ENCODE results near the gene CCNI2. TPM values are rescaled to one million over a fixed set of nuclear protein-coding genes. Genes with fewer than 3 reads are reported as not detected.

CCNI2 gene
- total RNA-seq, 1 experiment from 2014 or later = 3.3 TPM

DNA sequence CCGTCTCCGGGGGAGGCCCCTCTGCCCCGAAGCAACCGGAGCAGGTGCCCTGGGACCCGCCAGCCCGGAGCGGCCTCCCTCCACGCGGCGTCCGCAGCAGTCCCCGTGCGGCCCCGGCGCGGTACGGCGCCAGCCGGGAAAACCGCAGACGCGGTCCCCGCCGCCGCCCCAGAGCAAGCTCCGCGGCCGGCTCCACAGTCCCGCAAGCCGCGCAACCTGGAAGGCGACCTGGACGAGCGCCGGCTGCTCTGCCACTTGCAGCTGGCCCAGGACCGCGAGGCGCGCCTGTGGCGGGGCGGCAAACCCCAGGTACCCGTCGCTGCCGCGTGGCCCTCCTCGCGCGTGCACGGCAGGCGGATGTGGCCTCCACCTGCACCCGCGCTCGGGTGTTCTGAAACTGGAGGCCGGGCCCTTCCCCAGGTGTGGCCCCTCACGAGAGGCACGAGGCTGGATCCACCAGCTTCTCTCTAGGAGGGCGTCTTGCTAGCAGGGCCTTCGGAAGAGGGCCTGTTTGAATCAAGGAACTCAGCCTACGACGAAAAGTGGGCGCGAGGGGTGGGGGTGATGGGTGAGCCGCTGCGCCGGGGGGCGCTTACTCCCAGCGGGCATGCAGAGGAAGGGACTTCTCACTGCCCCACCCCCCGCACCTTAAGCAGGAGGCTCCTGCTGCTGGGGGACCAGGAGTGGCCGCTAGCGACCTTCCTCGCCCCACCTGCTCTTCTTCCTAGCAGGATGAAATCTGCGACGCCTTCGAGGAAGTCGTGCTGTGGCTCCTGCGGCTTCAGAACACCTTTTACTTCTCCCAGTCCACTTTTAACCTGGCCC, 602 bp downstream of the CCNI2 start:
- CTCF ChIA-PET = interaction anchor here (0.7 to 1.6 kb wide), 6 partner anchors 10 to 285 kb away, joined by 3 to 28 read pairs (median 6); partner anchors contain the start of genes GDF9, KIF3A, SOWAHA and UQCRQ
- peak; percentile 17 for DNase-seq
- H3K4me1 Mint-ChIP-seq (ENCODE audit: low read depth, unreplicated experiment) = no peaks in the 10 kb centered on the region
- no TSS peak for BruUV-seq (replicated peaks)
- H3K27ac Mint-ChIP-seq (ENCODE audit: unreplicated experiment) = no peak overlapping the region
- intact Hi-C loops (cut with micrococcal nuclease; ENCODE audit: unreplicated experiment) = no loop called here
- no peaks in the 10 kb centered on the region for H3K36me3 Mint-ChIP-seq (ENCODE audit: insufficient read depth, unreplicated experiment)
- peak overlapping the region; percentile 66 for H3K4me3 Mint-ChIP-seq (ENCODE audit: low read depth, unreplicated experiment)
- H3K27me3 Mint-ChIP-seq (ENCODE audit: unreplicated experiment) = no peaks in the 10 kb centered on the region
- TF ChIP-seq, protein P1, sequence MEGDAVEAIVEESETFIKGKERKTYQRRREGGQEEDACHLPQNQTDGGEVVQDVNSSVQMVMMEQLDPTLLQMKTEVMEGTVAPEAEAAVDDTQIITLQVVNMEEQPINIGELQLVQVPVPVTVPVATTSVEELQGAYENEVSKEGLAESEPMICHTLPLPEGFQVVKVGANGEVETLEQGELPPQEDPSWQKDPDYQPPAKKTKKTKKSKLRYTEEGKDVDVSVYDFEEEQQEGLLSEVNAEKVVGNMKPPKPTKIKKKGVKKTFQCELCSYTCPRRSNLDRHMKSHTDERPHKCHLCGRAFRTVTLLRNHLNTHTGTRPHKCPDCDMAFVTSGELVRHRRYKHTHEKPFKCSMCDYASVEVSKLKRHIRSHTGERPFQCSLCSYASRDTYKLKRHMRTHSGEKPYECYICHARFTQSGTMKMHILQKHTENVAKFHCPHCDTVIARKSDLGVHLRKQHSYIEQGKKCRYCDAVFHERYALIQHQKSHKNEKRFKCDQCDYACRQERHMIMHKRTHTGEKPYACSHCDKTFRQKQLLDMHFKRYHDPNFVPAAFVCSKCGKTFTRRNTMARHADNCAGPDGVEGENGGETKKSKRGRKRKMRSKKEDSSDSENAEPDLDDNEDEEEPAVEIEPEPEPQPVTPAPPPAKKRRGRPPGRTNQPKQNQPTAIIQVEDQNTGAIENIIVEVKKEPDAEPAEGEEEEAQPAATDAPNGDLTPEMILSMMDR (IDR thresholded peaks at IDR 0.05; ENCODE audit: unreplicated experiment) = no peak
- no peaks in the 10 kb centered on the region for H3K9me3 Mint-ChIP-seq (ENCODE audit: low read depth, unreplicated experiment)

DNA sequence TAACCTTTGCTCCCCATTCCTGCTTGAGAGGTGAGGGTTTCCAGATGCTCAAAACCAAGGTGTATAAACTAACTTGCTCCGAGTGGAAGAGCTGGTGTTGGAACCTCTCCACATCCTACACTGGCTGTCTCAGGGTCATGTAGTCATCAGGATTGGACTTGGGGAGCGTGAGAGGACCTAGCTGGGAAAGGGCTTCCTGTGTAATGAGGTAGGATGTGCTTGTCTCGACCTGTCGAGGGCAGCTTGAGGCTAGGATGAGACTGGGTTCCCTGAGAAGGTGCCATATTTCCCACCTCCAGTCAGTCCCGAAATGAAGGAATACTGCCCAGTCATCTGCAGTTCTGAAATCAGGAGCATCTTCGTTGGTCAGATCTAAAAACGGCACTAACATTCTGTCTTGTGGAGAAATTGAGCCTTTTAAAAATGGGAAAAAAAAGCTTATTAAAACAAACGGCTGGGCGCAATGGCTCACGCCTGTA, 1.3 kb downstream of the CCNI2 start:
- intact Hi-C loops (cut with micrococcal nuclease; ENCODE audit: unreplicated experiment) = no loop called here
- Mint-ChIP-seq H3K27ac (ENCODE audit: unreplicated experiment) (no peak overlapping the region), H3K4me1 (ENCODE audit: low read depth, unreplicated experiment) (no peaks in the 10 kb centered on the region), H3K4me3 (ENCODE audit: low read depth, unreplicated experiment) (peak overlapping the region; percentile 66), H3K27me3 (ENCODE audit: unreplicated experiment) (no peaks in the 10 kb centered on the region), H3K9me3 (ENCODE audit: low read depth, unreplicated experiment) (no peaks in the 10 kb centered on the region), H3K36me3 (ENCODE audit: insufficient read depth, unreplicated experiment) (no peaks in the 10 kb centered on the region)
- TF ChIP-seq, protein P1 (IDR thresholded peaks at IDR 0.05; ENCODE audit: unreplicated experiment) = no peak
- BruUV-seq (replicated peaks) = TSS peak; percentile 44
- CTCF ChIA-PET = interaction anchor here (0.7 kb wide), 1 partner anchor 285 kb away, joined by 3 read pairs; no protein-coding TSS in a partner anchor
- DNase-seq = no peak

DNA sequence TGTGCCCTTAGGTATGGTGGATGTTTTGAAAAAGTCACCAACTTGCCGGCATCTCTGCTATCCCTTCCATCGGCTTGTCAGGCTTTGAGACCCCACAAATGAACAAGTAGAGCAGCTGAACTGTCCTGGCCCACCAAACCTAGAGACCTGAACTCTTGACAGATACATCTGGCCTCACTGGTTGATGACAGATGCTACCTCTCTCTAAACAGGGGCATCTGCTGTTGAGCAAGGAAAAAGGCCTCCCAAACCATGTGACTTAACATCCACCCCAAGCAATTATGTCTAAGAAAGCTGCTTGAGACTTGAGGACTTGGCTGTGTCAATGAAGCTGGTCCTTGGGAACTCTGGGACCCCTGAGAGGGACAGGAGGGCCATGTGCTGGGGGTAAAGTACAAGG, 2.3 kb downstream of the CCNI2 start:
- CTCF ChIA-PET = no interaction called here
- no peaks in the 10 kb centered on the region for H3K27me3 Mint-ChIP-seq (ENCODE audit: unreplicated experiment)
- H3K36me3 Mint-ChIP-seq (ENCODE audit: insufficient read depth, unreplicated experiment) = no peaks in the 10 kb centered on the region
- intact Hi-C loops (cut with micrococcal nuclease; ENCODE audit: unreplicated experiment) = no loop called here
- TF ChIP-seq, protein P1 (IDR thresholded peaks at IDR 0.05; ENCODE audit: unreplicated experiment) = no peak
- H3K9me3 Mint-ChIP-seq (ENCODE audit: low read depth, unreplicated experiment) = no peaks in the 10 kb centered on the region
- H3K27ac Mint-ChIP-seq (ENCODE audit: unreplicated experiment) = no peak overlapping the region
- no peak for DNase-seq
- H3K4me3 Mint-ChIP-seq (ENCODE audit: low read depth, unreplicated experiment) = no peak overlapping the region
- H3K4me1 Mint-ChIP-seq (ENCODE audit: low read depth, unreplicated experiment) = no peaks in the 10 kb centered on the region
- no TSS peak for BruUV-seq (replicated peaks)

DNA sequence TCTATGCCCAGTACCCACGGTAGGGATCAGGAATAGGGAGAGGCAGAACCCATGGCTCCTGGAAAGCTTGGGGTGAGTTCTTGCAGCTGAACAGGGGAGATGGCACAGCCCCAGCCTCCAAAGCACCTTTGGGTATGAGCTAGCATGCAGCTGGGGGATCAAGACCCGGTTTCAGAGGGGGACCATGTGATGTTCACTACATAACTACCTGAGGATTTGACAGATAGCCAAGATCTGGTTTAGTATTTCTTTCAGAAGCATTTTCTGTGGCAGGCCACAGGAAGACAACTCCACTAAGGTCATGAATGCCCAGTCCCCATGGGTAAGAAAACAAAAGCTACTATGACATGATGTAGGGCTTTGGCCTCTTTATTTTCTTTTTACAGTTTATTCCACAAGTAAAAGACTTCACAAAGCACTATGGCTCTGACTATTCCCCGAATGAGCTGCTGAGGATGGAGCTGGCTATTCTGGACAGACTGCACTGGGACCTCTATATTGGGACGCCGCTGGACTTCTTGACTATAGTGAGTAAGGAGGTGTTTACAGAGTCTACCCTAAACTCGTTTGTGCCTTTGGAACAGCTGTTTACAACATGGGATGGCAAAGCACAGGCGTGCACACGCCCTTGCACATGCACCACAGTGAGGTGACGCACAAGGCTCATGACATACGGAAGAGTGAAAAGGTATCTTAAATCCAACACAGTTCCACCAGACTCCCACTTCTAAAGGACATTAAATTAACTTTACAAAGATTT, 3.4 kb downstream of the CCNI2 start:
- BruUV-seq (replicated peaks) = no TSS peak
- CTCF ChIA-PET = interaction anchor here (0.9 kb wide), 1 partner anchor 56 kb away, joined by 3 read pairs; no protein-coding TSS in a partner anchor
- Mint-ChIP-seq H3K27me3 (ENCODE audit: unreplicated experiment) (no peaks in the 10 kb centered on the region), H3K4me3 (ENCODE audit: low read depth, unreplicated experiment) (no peak overlapping the region), H3K27ac (ENCODE audit: unreplicated experiment) (no peak overlapping the region), H3K36me3 (ENCODE audit: insufficient read depth, unreplicated experiment) (peaks cover 5% of the 10 kb centered on the region), H3K4me1 (ENCODE audit: low read depth, unreplicated experiment) (no peaks in the 10 kb centered on the region), H3K9me3 (ENCODE audit: low read depth, unreplicated experiment) (no peaks in the 10 kb centered on the region)
- intact Hi-C loops (cut with micrococcal nuclease; ENCODE audit: unreplicated experiment) = no loop called here
- DNase-seq = no peak
- TF ChIP-seq, protein P1 (IDR thresholded peaks at IDR 0.05; ENCODE audit: unreplicated experiment) = no peak
